CD14-positive monocyte (primary cell): ENCODE data around the gene RIGI. TPM values are rescaled to one million over a fixed set of nuclear protein-coding genes. Genes with fewer than 3 reads are reported as not detected.

ENCODE experiments used
- DNase-seq, 3 donors: peaks; one replicate each; pipeline ENCODE4 v3.0.0-alpha.2; 2011 to 2022
- H2AFZ ChIP-seq: 2 replicates; pipeline ENCODE4 v1.6.0; 2012; ENCODE audit warnings: mild to moderate bottlenecking, low read depth, low read length, inconsistent platforms; ENCODE audit not compliant: insufficient read depth, poor library complexity, severe bottlenecking
- H3K27ac ChIP-seq, 2 donors: 1 replicate in 1 of 2; 2 replicates in 1 of 2; pipeline ENCODE4 v1.5.1; 2012 to 2013; ENCODE audit warnings: low read length in 2 of 2, control low read depth in 1 of 2, inconsistent platforms in 1 of 2, low read depth in 1 of 2, mild to moderate bottlenecking in 1 of 2
- H3K27me3 ChIP-seq, 2 donors: one replicate each; pipeline versions ENCODE4 v1.6.0 to v1.6.1; 2011 to 2013; ENCODE audit warnings: low read length in 2 of 2; ENCODE audit not compliant: control insufficient read depth in 2 of 2, insufficient read depth in 2 of 2
- H3K36me3 ChIP-seq, 2 donors: replicated peaks in 1 of 2; 1 replicate in 1 of 2; 2 replicates in 1 of 2; pipeline versions ENCODE4 v1.5.1 to v1.6.1; 2012 to 2013; ENCODE audit warnings: low read length in 2 of 2, control low read depth in 1 of 2, inconsistent platforms in 1 of 2, mild to moderate bottlenecking in 1 of 2; ENCODE audit not compliant: insufficient read depth in 2 of 2, control insufficient read depth in 1 of 2
- H3K4me1 ChIP-seq, 2 donors: 1 replicate in 1 of 2; 2 replicates in 1 of 2; pipeline versions ENCODE4 v1.5.1 to v1.6.1; 2012 to 2013; ENCODE audit warnings: low read length in 2 of 2, control low read depth in 1 of 2, inconsistent platforms in 1 of 2, mild to moderate bottlenecking in 1 of 2, moderate library complexity in 1 of 2; ENCODE audit not compliant: insufficient read depth in 2 of 2, control insufficient read depth in 1 of 2
- H3K4me2 ChIP-seq: replicated peaks from 2 replicates; pipeline ENCODE3; 2012; ENCODE audit warnings: low read length, moderate library complexity, mild to moderate bottlenecking; ENCODE audit not compliant: poor library complexity, severe bottlenecking; ENCODE audit errors: extremely low read depth
- H3K4me3 ChIP-seq, 3 experiments: fragments of 200-600 bp in 1 of 3; sonication (generic) in 1 of 3; replicated peaks in 1 of 3; 1 replicate in 2 of 3; 2 replicates in 1 of 3; pipeline ENCODE4 v1.5.1; 2011 to 2013; ENCODE audit warnings: low read length in 3 of 3, mild to moderate bottlenecking in 3 of 3, control low read depth in 2 of 3, low read depth in 2 of 3, inconsistent platforms in 1 of 3, moderate library complexity in 1 of 3
- H3K79me2 ChIP-seq: 2 replicates; pipeline ENCODE4 v1.6.0; 2012; ENCODE audit warnings: mild to moderate bottlenecking, control low read depth, inconsistent platforms, low read length, moderate library complexity; ENCODE audit not compliant: insufficient read depth
- H3K9ac ChIP-seq: 2 replicates; pipeline ENCODE4 v1.6.0; 2017; ENCODE audit warnings: low read length, mild to moderate bottlenecking; ENCODE audit not compliant: insufficient read depth, poor library complexity, severe bottlenecking
- H3K9me3 ChIP-seq, 2 donors: replicated peaks in 1 of 2; 1 replicate in 1 of 2; 2 replicates in 1 of 2; pipeline versions ENCODE4 v1.5.1 to v1.6.1; 2012 to 2013; ENCODE audit warnings: low read length in 2 of 2, control low read depth in 1 of 2; ENCODE audit not compliant: control insufficient read depth in 1 of 2, insufficient read depth in 1 of 2
- H4K20me1 ChIP-seq: 2 replicates; pipeline ENCODE4 v1.6.0; 2012; ENCODE audit warnings: mild to moderate bottlenecking, low read length, control low read depth, moderate library complexity; ENCODE audit not compliant: insufficient read depth
- H3K27ac Mint-ChIP-seq, 7 donors: one replicate each; pipeline ENCODE4 v1.8.0; 2020; ENCODE audit warnings: mild to moderate bottlenecking in 7 of 7, mixed read lengths in 7 of 7, moderate library complexity in 6 of 7, inconsistent platforms in 2 of 7
- H3K27me3 Mint-ChIP-seq, 3 donors: one replicate each; pipeline ENCODE4 v1.8.0; 2021 to 2022; ENCODE audit warnings: low read depth in 3 of 3, mild to moderate bottlenecking in 3 of 3, mixed read lengths in 3 of 3, moderate library complexity in 3 of 3, inconsistent platforms in 1 of 3
- H3K36me3 Mint-ChIP-seq, 2 donors: one replicate each; pipeline ENCODE4 v1.8.0; 2020; ENCODE audit warnings: mixed read lengths in 2 of 2, inconsistent platforms in 1 of 2, mild to moderate bottlenecking in 1 of 2
- H3K4me1 Mint-ChIP-seq: one replicate; pipeline ENCODE4 v1.8.0; 2020; ENCODE audit warnings: mild to moderate bottlenecking, mixed read lengths
- H3K4me3 Mint-ChIP-seq, 2 donors: one replicate each; pipeline ENCODE4 v1.8.0; 2020; ENCODE audit warnings: mild to moderate bottlenecking in 2 of 2, mixed read lengths in 2 of 2, moderate library complexity in 1 of 2
- H3K9me3 Mint-ChIP-seq, 7 donors: one replicate each; pipeline ENCODE4 v1.8.0; 2020 to 2022; ENCODE audit warnings: mixed read lengths in 7 of 7, mild to moderate bottlenecking in 6 of 7, moderate library complexity in 6 of 7, inconsistent platforms in 2 of 7
- CTCF ChIP-seq: fragments of 200-600 bp; IDR thresholded peaks from one replicate; pipeline ENCODE4 v1.8.0; 2022; ENCODE audit warnings: antibody characterized with exemption, mild to moderate bottlenecking
- WGBS: methylation state at CpG from one replicate; pipeline ENCODE4 v1.1.5; 2013; ENCODE audit warnings: missing lambda C conversion rate; ENCODE audit not compliant: insufficient coverage; 5-methylcytosine and 5-hydroxymethylcytosine counted together
- intact Hi-C, 2 donors: fragments of 100-400 bp; cut with micrococcal nuclease; formaldehyde crosslinking; loops; one replicate each; pipeline versions ENCODE4 v1.15.0 to v1.15.1; 2023
- polyA plus RNA-seq, 3 donors: library from polyadenylated mRNA; depleted of rRNA in 1 of 3; unstranded in 2 of 3; stranded (reverse) in 1 of 3; fragments of 300-500 nt in 2 of 3; fragments of >200 nt in 1 of 3; fragmentation: Illumina TruSeq in 2 of 3; gene quantifications; 1 replicate in 2 of 3; 2 replicates in 1 of 3; pipeline ENCODE4 v1.2.3, GENCODE V29; 2012 to 2021

RIGI gene
- polyA plus RNA-seq, 3 donors: 7.6 to 14.3 (median 8.9) TPM

GRCh38 chr9:32501868-32502267 is 24.1 kb downstream of the RIGI start:
- H3K4me1 Mint-ChIP-seq: no peaks in the 10 kb centered on the region
- Histone ChIP-seq H3K4me3 (no peak overlapping the region), H3K79me2 (no peaks in the 10 kb centered on the region), H2AFZ (no peak overlapping the region), H4K20me1 (peaks cover 53% of the 10 kb centered on the region), H3K4me1 (no peaks in the 10 kb centered on the region), H3K9me3 (no peaks in the 10 kb centered on the region), H3K9ac (no peak overlapping the region), H3K27ac (no peak overlapping the region), H3K36me3 (peaks cover 25 to 44% of the 10 kb centered on the region in 2 donors), H3K27me3 (no peaks in the 10 kb centered on the region), H3K4me2 (no peak overlapping the region)
- intact Hi-C loops: no loop called here
- WGBS: no CpG with 5 or more reads among the region's 1 CpG
- TF ChIP-seq CTCF: no peak
- H3K27me3 Mint-ChIP-seq: peaks cover 0 to 2% (median 2%) of the 10 kb centered on the region in 3 donors
- peaks cover 0 to 4% (median 0%) of the 10 kb centered on the region in 7 donors for H3K9me3 Mint-ChIP-seq
- H3K36me3 Mint-ChIP-seq: peaks cover 35 to 43% of the 10 kb centered on the region in 2 donors
- H3K27ac Mint-ChIP-seq: no peak overlapping the region
- no peak for DNase-seq
- no peak overlapping the region for H3K4me3 Mint-ChIP-seq

GRCh38 chr9:32500768-32501167 is 25.2 kb downstream of the RIGI start:
- Histone ChIP-seq H4K20me1 (peaks cover 42% of the 10 kb centered on the region), H3K4me2 (no peak overlapping the region), H3K27ac (no peak overlapping the region), H3K27me3 (no peaks in the 10 kb centered on the region), H3K9ac (no peak overlapping the region), H3K4me3 (no peak overlapping the region), H3K4me1 (no peaks in the 10 kb centered on the region), H3K79me2 (no peaks in the 10 kb centered on the region), H3K9me3 (no peaks in the 10 kb centered on the region), H2AFZ (no peak overlapping the region), H3K36me3 (peaks cover 30 to 55% of the 10 kb centered on the region in 2 donors)
- H3K9me3 Mint-ChIP-seq: peaks cover 0 to 4% (median 2%) of the 10 kb centered on the region in 7 donors
- H3K27me3 Mint-ChIP-seq: peaks cover 0 to 2% (median 2%) of the 10 kb centered on the region in 3 donors
- no peak for DNase-seq
- H3K27ac Mint-ChIP-seq: peak overlapping the region in 1 of 7 donors; percentile 26
- no peaks in the 10 kb centered on the region for H3K4me1 Mint-ChIP-seq
- TF ChIP-seq CTCF: no peak
- WGBS: 80% methylated on average over 1 of the region's 2 CpGs
- intact Hi-C loops: no loop called here
- peaks cover 46 to 54% of the 10 kb centered on the region in 2 donors for H3K36me3 Mint-ChIP-seq
- no peak overlapping the region for H3K4me3 Mint-ChIP-seq
